IPS DF 6.9 (cell line): ENCODE data around the gene CENPA.
"Not testable (repeated sequence)": the region's sequence is repeated elsewhere in the genome, so short reads cannot be mapped to it uniquely, and the experiment has no call there.

Source experiments
- DNase-seq: peaks from one replicate; pipeline ENCODE4 v3.0.0-alpha.2; 2013; ENCODE audit warnings: low read depth, low spot score
- H3K27ac ChIP-seq: one replicate; pipeline ENCODE4 v1.5.1; 2013; ENCODE audit warnings: low read length, control low read depth
- H3K27me3 ChIP-seq: 2 replicates; pipeline ENCODE4 v1.6.1; 2013; ENCODE audit warnings: mild to moderate bottlenecking, low read length; ENCODE audit not compliant: control insufficient read depth, insufficient read depth
- H3K36me3 ChIP-seq: 2 replicates; pipeline ENCODE4 v1.6.1; 2013; ENCODE audit warnings: low read length; ENCODE audit not compliant: control insufficient read depth, insufficient read depth
- H3K4me1 ChIP-seq: 2 replicates; pipeline ENCODE4 v1.6.1; 2013; ENCODE audit warnings: low read length; ENCODE audit not compliant: control insufficient read depth, insufficient read depth
- H3K4me3 ChIP-seq: 2 replicates; pipeline ENCODE4 v1.5.1; 2013; ENCODE audit warnings: mild to moderate bottlenecking, low read length
- H3K9me3 ChIP-seq: 2 replicates; pipeline ENCODE4 v1.6.1; 2013; ENCODE audit warnings: low read length, inconsistent platforms; ENCODE audit not compliant: control insufficient read depth, insufficient read depth
- WGBS: extraction: QIAGEN DNeasy Blood & Tissue Kit; methylation state at CpG from one replicate; pipeline ENCODE4 v1.1.7; 2013; ENCODE audit warnings: mixed read lengths, missing lambda C conversion rate; ENCODE audit not compliant: insufficient read length, insufficient coverage; 5-methylcytosine and 5-hydroxymethylcytosine counted together

The CENPA gene

DNA sequence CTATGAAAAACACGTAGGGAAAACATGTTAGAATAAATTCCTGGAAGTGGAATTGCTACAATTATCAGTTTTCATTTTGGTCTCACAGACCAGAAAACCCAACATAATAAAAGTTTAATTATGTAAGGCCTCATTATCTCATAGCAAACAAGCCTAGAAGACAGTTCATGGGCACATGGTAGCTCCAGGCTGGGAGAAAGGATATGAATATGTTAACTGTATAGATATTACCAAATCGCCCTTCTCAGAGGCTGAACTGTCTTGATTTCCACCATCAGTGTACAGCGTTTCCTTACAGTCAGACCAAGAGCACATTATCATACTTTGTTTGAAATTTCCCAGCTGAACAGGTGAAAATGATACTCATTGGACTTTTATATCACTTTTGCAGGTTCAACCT lies 38.9 kb upstream of the CENPA start:
- H3K27me3 ChIP-seq, result no peaks in the 10 kb centered on the region
- DNase-seq, result no peak
- H3K9me3 ChIP-seq, result no peaks in the 10 kb centered on the region
- no peak overlapping the region for H3K27ac ChIP-seq
- WGBS, result no CpG with 5 or more reads among the region's 3 CpGs
- no peaks in the 10 kb centered on the region for H3K36me3 ChIP-seq
- H3K4me1 ChIP-seq, result no peaks in the 10 kb centered on the region
- no peak overlapping the region for H3K4me3 ChIP-seq

DNA sequence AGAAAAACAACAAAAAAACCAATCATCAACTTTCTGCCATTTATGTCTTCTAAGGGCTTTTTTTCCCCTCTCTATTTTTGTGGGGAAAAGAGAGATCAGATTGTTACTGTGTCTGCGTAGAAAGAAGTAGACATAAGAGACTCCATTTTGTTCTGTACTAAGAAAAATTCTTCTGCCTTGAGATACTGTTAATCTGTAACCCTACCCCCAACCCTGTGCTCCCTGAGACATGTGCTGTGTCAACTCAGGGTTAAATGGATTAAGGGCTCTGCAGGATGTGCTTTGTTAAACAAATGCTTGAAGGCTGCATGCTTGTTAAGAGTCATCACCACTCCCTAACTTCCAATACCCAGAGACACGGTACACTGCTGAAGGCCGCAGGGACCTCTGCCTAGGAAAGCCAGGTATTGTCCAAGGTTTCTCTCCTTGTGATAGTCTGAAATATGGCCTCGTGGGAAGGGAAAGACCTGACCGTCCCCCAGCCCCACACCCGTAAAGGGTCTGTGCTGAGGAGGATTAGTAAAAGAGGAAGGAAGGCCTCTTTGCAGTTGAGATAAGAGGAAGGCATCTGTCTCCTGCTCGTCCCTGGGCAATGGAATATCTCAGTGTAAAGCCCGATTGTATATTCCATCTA lies 36.0 kb upstream of the CENPA start:
- not testable (repeated sequence) for H3K27me3 ChIP-seq, H3K36me3 ChIP-seq, H3K27ac ChIP-seq, H3K9me3 ChIP-seq, H3K4me1 ChIP-seq, H3K4me3 ChIP-seq
- peak; percentile 50 for DNase-seq
- WGBS, result no CpG with 5 or more reads among the region's 8 CpGs

GRCh38 chr2:26750467-26750866 lies 35.4 kb upstream of the CENPA start:
- H3K27ac ChIP-seq, result not testable (repeated sequence)

GRCh38 chr2:26752656-26753055 lies 33.2 kb upstream of the CENPA start:
- Histone ChIP-seq H3K27me3 (no peaks in the 10 kb centered on the region), H3K4me1 (no peaks in the 10 kb centered on the region), H3K9me3 (no peaks in the 10 kb centered on the region), H3K4me3 (no peak overlapping the region), H3K36me3 (no peaks in the 10 kb centered on the region), H3K27ac (no peak overlapping the region)
- WGBS, result no CpG with 5 or more reads among the region's 3 CpGs
- DNase-seq, result no peak

More at GRCh38 chr2:26750467-26750866, 35.4 kb upstream of the CENPA start:
- H3K4me1 ChIP-seq, H3K9me3 ChIP-seq, H3K27me3 ChIP-seq, H3K36me3 ChIP-seq, H3K4me3 ChIP-seq, DNase-seq: not testable (repeated sequence)
- WGBS, result no CpG with 5 or more reads among the region's 11 CpGs

- Histone ChIP-seq H3K4me1 (peaks cover 6% of the 10 kb centered on the region), H3K27me3 (no peaks in the 10 kb centered on the region), H3K9me3 (no peaks in the 10 kb centered on the region), H3K36me3 (no peaks in the 10 kb centered on the region), H3K27ac (no peak overlapping the region), H3K4me3 (no peak overlapping the region)
- no CpG with 5 or more reads among the region's 4 CpGs for WGBS
- no peak for DNase-seq
These were observed 31.3 kb upstream of the CENPA start for GRCh38 chr2:26754539-26754938.

DNA sequence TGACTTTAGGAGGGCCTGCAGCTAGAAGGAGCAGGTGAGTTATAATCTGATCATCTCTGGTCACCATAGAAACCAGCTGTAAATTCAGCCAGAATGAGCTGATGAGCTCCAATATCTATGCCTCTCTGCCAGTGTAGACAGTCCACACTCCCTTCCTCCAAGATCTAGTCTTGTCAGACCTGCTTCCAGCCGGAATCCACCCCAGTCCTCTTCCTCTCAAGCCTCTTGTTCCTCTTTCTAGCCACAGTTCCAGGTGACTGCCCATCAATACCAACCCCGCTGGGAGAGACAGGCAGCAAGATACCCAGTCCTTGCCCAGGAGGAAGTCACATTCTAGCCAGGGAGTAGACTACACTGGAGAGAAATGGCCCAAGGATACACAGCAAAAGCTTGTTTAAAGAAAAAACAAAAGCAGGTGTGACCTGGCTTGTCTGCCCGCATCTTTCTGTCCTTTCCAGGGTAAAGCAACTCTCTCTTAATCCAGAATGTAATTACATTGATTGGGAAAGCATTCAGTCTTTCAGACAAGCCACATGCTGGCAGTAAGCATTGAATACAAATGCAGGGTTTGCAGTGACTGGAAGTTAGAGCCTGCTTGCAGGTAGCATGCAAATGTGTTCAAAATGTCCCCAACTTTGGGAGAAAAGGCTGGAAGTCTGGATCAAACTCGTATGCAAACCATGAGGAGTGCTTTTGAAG lies 30.7 kb upstream of the CENPA start:
- H3K9me3 ChIP-seq, result no peaks in the 10 kb centered on the region
- H3K36me3 ChIP-seq, result no peaks in the 10 kb centered on the region
- no peak overlapping the region for H3K27ac ChIP-seq
- peaks cover 6% of the 10 kb centered on the region for H3K4me1 ChIP-seq
- WGBS, result no CpG with 5 or more reads among the region's 4 CpGs
- no peak for DNase-seq
- no peaks in the 10 kb centered on the region for H3K27me3 ChIP-seq
- no peak overlapping the region for H3K4me3 ChIP-seq

DNA sequence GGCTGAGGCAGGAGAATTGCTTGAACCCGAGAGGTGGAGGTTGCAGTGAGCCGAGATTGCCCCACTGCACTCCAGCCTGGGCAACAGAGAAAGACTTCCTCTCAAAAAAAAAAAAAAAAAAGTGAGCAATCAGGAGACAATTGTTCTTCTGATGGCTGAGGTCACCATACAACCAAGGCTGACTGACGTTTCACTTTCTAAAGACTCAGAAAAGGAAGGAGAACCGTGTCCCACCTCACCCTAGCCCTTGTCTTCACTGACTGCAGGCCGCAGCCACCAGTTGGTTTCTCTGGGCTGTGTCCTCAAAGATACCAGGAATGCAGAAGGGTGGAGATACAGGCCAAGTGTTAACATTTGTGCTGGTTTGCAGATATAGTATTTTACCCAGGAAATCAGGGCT lies 29.5 kb upstream of the CENPA start:
- Histone ChIP-seq H3K9me3 (no peaks in the 10 kb centered on the region), H3K4me1 (peaks cover 6% of the 10 kb centered on the region), H3K27ac (no peak overlapping the region), H3K4me3 (no peak overlapping the region), H3K27me3 (no peaks in the 10 kb centered on the region), H3K36me3 (no peaks in the 10 kb centered on the region)
- no peak for DNase-seq
- no CpG with 5 or more reads among the region's 5 CpGs for WGBS

GRCh38 chr2:26757873-26758789 lies 27.7 kb upstream of the CENPA start:
- Histone ChIP-seq H3K27me3 (no peaks in the 10 kb centered on the region), H3K4me3 (no peak overlapping the region), H3K4me1 (peaks cover 6% of the 10 kb centered on the region), H3K9me3 (no peaks in the 10 kb centered on the region), H3K36me3 (no peaks in the 10 kb centered on the region), H3K27ac (no peak overlapping the region)
- no CpG with 5 or more reads among the region's 6 CpGs for WGBS
- peak; percentile 54 for DNase-seq

- no peak for DNase-seq
- H3K4me1 ChIP-seq, result peaks cover 6% of the 10 kb centered on the region
- no peaks in the 10 kb centered on the region for H3K36me3 ChIP-seq
- H3K27me3 ChIP-seq, result no peaks in the 10 kb centered on the region
- H3K9me3 ChIP-seq, result no peaks in the 10 kb centered on the region
- H3K27ac ChIP-seq, result no peak overlapping the region
- no CpG with 5 or more reads among the region's 7 CpGs for WGBS
- H3K4me3 ChIP-seq, result no peak overlapping the region
These were observed 27.0 kb upstream of the CENPA start for GRCh38 chr2:26758790-26759321.

DNA sequence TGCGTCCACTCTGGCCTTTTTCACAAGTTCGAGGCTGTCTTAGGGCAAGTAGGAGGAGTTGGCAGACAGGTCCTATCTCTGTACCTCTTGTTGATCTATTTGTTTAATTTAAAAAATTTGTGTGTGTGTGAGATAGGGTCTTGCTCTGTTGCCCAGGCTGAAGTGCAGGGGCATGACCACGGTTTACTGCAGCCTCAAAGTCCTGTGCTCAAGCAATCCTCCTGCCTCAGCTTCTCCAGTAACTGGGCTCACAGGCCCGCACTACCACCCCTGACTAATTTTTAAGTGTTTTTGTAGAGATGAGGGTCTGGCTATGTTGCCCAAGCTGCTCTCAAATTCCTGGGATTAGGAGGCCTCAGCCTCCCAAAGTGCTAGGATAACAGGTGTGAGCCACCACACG lies 26.0 kb upstream of the CENPA start:
- Histone ChIP-seq H3K4me1 (peaks cover 6% of the 10 kb centered on the region), H3K27me3 (no peaks in the 10 kb centered on the region), H3K27ac (no peak overlapping the region), H3K9me3 (no peaks in the 10 kb centered on the region), H3K36me3 (no peaks in the 10 kb centered on the region), H3K4me3 (no peak overlapping the region)
- WGBS, result no CpG with 5 or more reads among the region's 5 CpGs
- DNase-seq, result no peak
